H9 (cell line): ENCODE measurements around the gene CD93. TPM values are rescaled to one million over a fixed set of nuclear protein-coding genes. Genes with fewer than 3 reads are reported as not detected.

Experiments used
- DNase-seq: peaks from one replicate; pipeline ENCODE4 v3.0.0-alpha.2; 2017
- H2AFZ ChIP-seq: one replicate; pipeline ENCODE4 v1.6.1; 2013; ENCODE audit warnings: mild to moderate bottlenecking, low read length, control low read depth, moderate library complexity
- H2AK5ac ChIP-seq: 2 replicates; pipeline ENCODE4 v1.6.1; 2013; ENCODE audit warnings: low read length, control low read depth, mixed read lengths; ENCODE audit not compliant: insufficient read length
- H2BK120ac ChIP-seq: one replicate; pipeline ENCODE4 v1.6.1; 2013; ENCODE audit warnings: low read depth, mild to moderate bottlenecking, low read length, control low read depth, inconsistent platforms; ENCODE audit not compliant: poor library complexity, severe bottlenecking
- H2BK12ac ChIP-seq: 2 replicates; pipeline ENCODE4 v1.6.1; 2013; ENCODE audit warnings: low read length, control low read depth, mixed read lengths, low read depth; ENCODE audit not compliant: insufficient read length
- H2BK15ac ChIP-seq: 2 replicates; pipeline ENCODE4 v1.6.1; 2013; ENCODE audit warnings: low read depth, low read length, control low read depth
- H2BK20ac ChIP-seq: one replicate; pipeline ENCODE4 v1.6.1; 2013; ENCODE audit warnings: low read depth, mild to moderate bottlenecking, low read length, control low read depth, inconsistent platforms; ENCODE audit not compliant: poor library complexity, severe bottlenecking
- H2BK5ac ChIP-seq: 2 replicates; pipeline ENCODE4 v1.6.1; 2013; ENCODE audit warnings: low read length, control low read depth, mixed read lengths; ENCODE audit not compliant: insufficient read length
- H3K14ac ChIP-seq: 2 replicates; pipeline ENCODE4 v1.6.1; 2013; ENCODE audit warnings: low read length, control low read depth; ENCODE audit not compliant: insufficient read depth
- H3K18ac ChIP-seq: 2 replicates; pipeline ENCODE4 v1.6.1; 2013; ENCODE audit warnings: low read depth, mild to moderate bottlenecking, mixed read lengths, low read length, control low read depth; ENCODE audit not compliant: insufficient read length
- H3K23ac ChIP-seq: 2 replicates; pipeline ENCODE4 v1.6.1; 2013; ENCODE audit warnings: low read length, control low read depth, mixed read lengths, low read depth; ENCODE audit not compliant: insufficient read length
- H3K23me2 ChIP-seq: 2 replicates; pipeline ENCODE4 v1.6.1; 2013; ENCODE audit warnings: low read depth, mild to moderate bottlenecking, mixed read lengths, low read length, control low read depth; ENCODE audit not compliant: insufficient read length, poor library complexity, severe bottlenecking
- H3K27ac ChIP-seq: 2 replicates; pipeline ENCODE4 v1.5.1; 2013; ENCODE audit warnings: low read length, control low read depth, mixed read lengths, low read depth; ENCODE audit not compliant: insufficient read length
- H3K27me3 ChIP-seq: 2 replicates; pipeline ENCODE4 v1.6.1; 2013; ENCODE audit warnings: low read length, control low read depth, inconsistent platforms; ENCODE audit not compliant: insufficient read depth
- H3K4ac ChIP-seq: 2 replicates; pipeline ENCODE4 v1.6.1; 2013; ENCODE audit warnings: low read depth, mild to moderate bottlenecking, control low read depth, inconsistent platforms, low read length, moderate library complexity
- H3K4me1 ChIP-seq: 2 replicates; pipeline ENCODE4 v1.6.1; 2013; ENCODE audit warnings: low read length, control low read depth, inconsistent platforms; ENCODE audit not compliant: insufficient read depth
- H3K4me2 ChIP-seq: 2 replicates; pipeline ENCODE4 v1.6.1; 2013; ENCODE audit warnings: low read length, control low read depth, mixed read lengths; ENCODE audit not compliant: insufficient read length, insufficient read depth
- H3K56ac ChIP-seq: 2 replicates; pipeline ENCODE4 v1.6.1; 2013; ENCODE audit warnings: low read depth, mild to moderate bottlenecking, mixed read lengths, low read length, control low read depth; ENCODE audit not compliant: insufficient read length
- H3K79me1 ChIP-seq: 2 replicates; pipeline ENCODE4 v1.6.1; 2013; ENCODE audit warnings: low read depth, mild to moderate bottlenecking, moderate library complexity, low read length, control low read depth, inconsistent platforms; ENCODE audit not compliant: insufficient read depth, poor library complexity, severe bottlenecking
- H3K79me2 ChIP-seq: 2 replicates; pipeline ENCODE4 v1.6.1; 2013; ENCODE audit warnings: low read length, control low read depth, inconsistent platforms; ENCODE audit not compliant: insufficient read depth
- H3K9ac ChIP-seq: 2 replicates; pipeline ENCODE4 v1.6.1; 2013; ENCODE audit warnings: low read length, control low read depth, mixed read lengths; ENCODE audit not compliant: insufficient read length; ENCODE audit errors: extremely low read depth
- H3K9me3 ChIP-seq: one replicate; pipeline ENCODE4 v1.6.1; 2013; ENCODE audit warnings: low read depth, low read length, inconsistent platforms; ENCODE audit not compliant: control insufficient read depth
- H3T11ph ChIP-seq: one replicate; pipeline ENCODE4 v1.6.1; 2013; ENCODE audit warnings: mild to moderate bottlenecking, low read length, control low read depth, inconsistent platforms
- H4K20me1 ChIP-seq: one replicate; pipeline ENCODE4 v1.6.1; 2013; ENCODE audit not compliant: control insufficient read depth, insufficient read length, insufficient read depth
- H4K5ac ChIP-seq: 2 replicates; pipeline ENCODE4 v1.6.1; 2013; ENCODE audit warnings: low read depth, mild to moderate bottlenecking, mixed read lengths, low read length, control low read depth; ENCODE audit not compliant: insufficient read length
- H4K8ac ChIP-seq: replicated peaks from 2 replicates; pipeline ENCODE4 v1.6.1; 2013; ENCODE audit warnings: low read length, control low read depth, mixed read lengths, low read depth; ENCODE audit not compliant: insufficient read length
- H4K91ac ChIP-seq: 2 replicates; pipeline ENCODE4 v1.6.1; 2013; ENCODE audit warnings: low read depth, mild to moderate bottlenecking, moderate library complexity, mixed read lengths, low read length, control low read depth; ENCODE audit not compliant: insufficient read length
- H3K27ac Mint-ChIP-seq, 3 experiments: 2 replicates in 2 of 3; 3 replicates in 1 of 3; pipeline ENCODE4 v1.8.0; 2020 to 2021; ENCODE audit warnings: mixed read lengths in 3 of 3, mild to moderate bottlenecking in 1 of 3, moderate library complexity in 1 of 3
- H3K27me3 Mint-ChIP-seq: 2 replicates; pipeline ENCODE4 v1.8.0; 2021; ENCODE audit warnings: low read depth, mild to moderate bottlenecking, moderate library complexity, mixed read lengths
- H3K36me3 Mint-ChIP-seq, 3 experiments: 2 replicates in 2 of 3; 3 replicates in 1 of 3; pipeline ENCODE4 v1.8.0; 2020 to 2021; ENCODE audit warnings: low read depth in 3 of 3, mixed read lengths in 3 of 3; ENCODE audit not compliant: insufficient read depth in 1 of 3
- H3K4me1 Mint-ChIP-seq, 2 experiments: 2 replicates each; pipeline ENCODE4 v1.8.0; 2020; ENCODE audit warnings: mixed read lengths in 2 of 2
- H3K4me3 Mint-ChIP-seq, 2 experiments: 2 replicates in 1 of 2; 3 replicates in 1 of 2; pipeline ENCODE4 v1.8.0; 2020 to 2021; ENCODE audit warnings: mild to moderate bottlenecking in 2 of 2, mixed read lengths in 2 of 2, moderate library complexity in 1 of 2
- H3K9me3 Mint-ChIP-seq, 2 experiments: 2 replicates in 1 of 2; 3 replicates in 1 of 2; pipeline ENCODE4 v1.8.0; 2020; ENCODE audit warnings: mild to moderate bottlenecking in 2 of 2, mixed read lengths in 2 of 2, moderate library complexity in 1 of 2
- CTCF ChIP-seq: fragments of 200-600 bp; sonication (generic); conservative IDR thresholded peaks from 3 replicates; pipeline ENCODE4 v1.8.0; 2021; ENCODE audit warnings: antibody characterized with exemption, mild to moderate bottlenecking
- WGBS: extraction: QIAGEN DNeasy Blood & Tissue Kit; methylation state at CpG from one replicate; pipeline ENCODE4 v1.1.7; 2013; ENCODE audit warnings: missing lambda C conversion rate, low lambda C conversion rate, mixed read lengths; ENCODE audit not compliant: insufficient read length; ENCODE audit errors: extremely low coverage; 5-methylcytosine and 5-hydroxymethylcytosine counted together
- total RNA-seq: library from RNA; stranded (reverse); gene quantifications from 2 replicates; pipeline ENCODE4 v1.2.1, GENCODE V29; 2021

CD93 gene
- total RNA-seq, 1 experiment from 2014 or later, result not detected

- no CpG with 5 or more reads among the region's 4 CpGs for WGBS
Observed at GRCh38 chr20:23130622-23131140, 44.6 kb upstream of the CD93 start.

More at GRCh38 chr20:23130622-23131140, 44.6 kb upstream of the CD93 start:
- H3K23ac ChIP-seq, result no peak overlapping the region
- Mint-ChIP-seq H3K9me3 (peaks cover 0 to 3% of the 10 kb centered on the region in 2 experiments; a peak in 3 of 5 replicates), H3K27ac (no peak overlapping the region), H3K4me1 (0 out of 4 replicates have a peak, but pooled peaks cover 0 to 2% of the 10 kb centered on the region in 2 experiments), H3K27me3 (no peaks in the 10 kb centered on the region; the same call in none of the 2 replicates), H3K36me3 (peaks cover 0 to 2% (median 0%) of the 10 kb centered on the region in 3 experiments; a peak in 1 of 7 replicates), H3K4me3 (no peak overlapping the region)
- no peak overlapping the region for H4K8ac ChIP-seq
- H3K27me3 ChIP-seq, result no peaks in the 10 kb centered on the region
- no peak overlapping the region for H4K5ac ChIP-seq
- H3K9ac ChIP-seq, result no peak overlapping the region
- H3K9me3 ChIP-seq, result no peaks in the 10 kb centered on the region
- no peak overlapping the region for H2BK120ac ChIP-seq
- no peak overlapping the region for H3K4ac ChIP-seq
- no peak overlapping the region for H2BK20ac ChIP-seq
- no peak for DNase-seq
- H3K79me2 ChIP-seq, result no peaks in the 10 kb centered on the region
- no peaks in the 10 kb centered on the region for H3K4me1 ChIP-seq
- no peak overlapping the region for H3K56ac ChIP-seq
- H2BK12ac ChIP-seq, result no peak overlapping the region
- H3K4me2 ChIP-seq, result no peak overlapping the region
- no peak overlapping the region for H2AK5ac ChIP-seq
- no peaks in the 10 kb centered on the region for H3K79me1 ChIP-seq
- H2BK5ac ChIP-seq, result no peak overlapping the region
- no peak overlapping the region for H3K14ac ChIP-seq
- H2BK15ac ChIP-seq, result no peak overlapping the region
- no peak overlapping the region for H3K27ac ChIP-seq
- H4K20me1 ChIP-seq, result no peaks in the 10 kb centered on the region
- no peak overlapping the region for H3K18ac ChIP-seq
- no peak for TF ChIP-seq CTCF
- no peaks in the 10 kb centered on the region for H3K23me2 ChIP-seq
- no peak overlapping the region for H3T11ph ChIP-seq
- H2AFZ ChIP-seq, result no peak overlapping the region
- no peak overlapping the region for H4K91ac ChIP-seq
